MM.1S (cell line): ENCODE data around the gene LAPTM4A.

Experiments used
- CTCF ChIP-seq: fragments of 300-600 bp; sonication (generic); IDR thresholded peaks from 2 replicates; pipeline ENCODE4 v1.5.1; 2016; ENCODE audit warnings: antibody characterized with exemption, low read length, mixed read lengths
- EZH2 ChIP-seq: fragments of 300-600 bp; sonication (generic); optimal IDR thresholded peaks from 2 replicates; pipeline ENCODE3; 2017; ENCODE audit warnings: low read depth, mild to moderate bottlenecking, antibody characterized with exemption, low read length, mixed read lengths

GRCh38 chr2:20061940-20062339, 10.5 kb upstream of the LAPTM4A start:
- TF ChIP-seq CTCF (no peak), EZH2 (no peak)
